Activated CD8-positive, alpha-beta memory T cell treated with anti-CD3 and anti-CD28 coated beads, Interleukin-2, amount 50 U/mL, for 1 hour (primary cell): ENCODE measurements around the gene DHRS1.

ENCODE experiments used
- DNase-seq: peaks from one replicate; pipeline ENCODE4 v3.0.0-alpha.2; 2020; ENCODE audit errors: extremely low read depth

The DHRS1 gene

GRCh38 chr14:24262821-24263733, 36.5 kb downstream of the DHRS1 start, which contains the start of gene TGM1:
TSS of gene TGM1 (minus strand) at chr14:24263177. CDS start at chr14:24262352, 825 bp downstream.
- no peak for DNase-seq

GRCh38 chr14:24261969-24262327, 37.6 kb downstream of the DHRS1 start:
- DNase-seq = no peak

- no peak for DNase-seq
These were observed 38.2 kb downstream of the DHRS1 start for GRCh38 chr14:24261256-24261968.

GRCh38 chr14:24260780-24261157, 38.8 kb downstream of the DHRS1 start:
- no peak for DNase-seq

GRCh38 chr14:24260026-24260779, 39.4 kb downstream of the DHRS1 start:
- DNase-seq = no peak

- no peak for DNase-seq
These were observed 40.1 kb downstream of the DHRS1 start for GRCh38 chr14:24259282-24260025.

GRCh38 chr14:24258548-24259265, 40.9 kb downstream of the DHRS1 start:
- no peak for DNase-seq

GRCh38 chr14:24258119-24258518, 41.5 kb downstream of the DHRS1 start:
- DNase-seq = no peak

- no peak for DNase-seq
These were observed 42.6 kb downstream of the DHRS1 start for GRCh38 chr14:24256960-24257359.

- no peak for DNase-seq
These were observed 43.5 kb downstream of the DHRS1 start for GRCh38 chr14:24255931-24256711.

GRCh38 chr14:24255438-24255837, 44.1 kb downstream of the DHRS1 start:
- DNase-seq = no peak

- DNase-seq = no peak
These were observed 44.8 kb downstream of the DHRS1 start for GRCh38 chr14:24254630-24255392.

GRCh38 chr14:24253936-24254335, 45.6 kb downstream of the DHRS1 start:
- no peak for DNase-seq

GRCh38 chr14:24252289-24253124, 47.1 kb downstream of the DHRS1 start:
- no peak for DNase-seq

GRCh38 chr14:24251880-24252288, 47.7 kb downstream of the DHRS1 start:
- no peak for DNase-seq

- no peak for DNase-seq
These were observed 49.2 kb downstream of the DHRS1 start for GRCh38 chr14:24250354-24250753.

GRCh38 chr14:24249230-24250021, 50.2 kb downstream of the DHRS1 start:
- no peak for DNase-seq

GRCh38 chr14:24247422-24247821, 52.2 kb downstream of the DHRS1 start:
- no peak for DNase-seq
